VCaP (cell line): Measurements from ENCODE around the gene DLEU7.
A peak's percentile ranks its signal among the peaks of the same experiment; 100 is the strongest.

Experiments
- H3K27ac ChIP-seq: fragments of 450-650 bp; 2 replicates; pipeline ENCODE4 v1.5.1; 2017
- CTCF ChIP-seq: fragments of 450-650 bp; conservative IDR thresholded peaks from 2 replicates; pipeline ENCODE4 v1.5.1; 2017; ENCODE audit warnings: mild to moderate bottlenecking, moderate library complexity

Gene DLEU7

GRCh38 chr13:50831512-50831911 is 12.0 kb downstream of the DLEU7 start:
- no peak overlapping the region for H3K27ac ChIP-seq
- TF ChIP-seq CTCF = no peak

- no peak overlapping the region for H3K27ac ChIP-seq
- no peak for TF ChIP-seq CTCF
These were observed 13.6 kb downstream of the DLEU7 start for GRCh38 chr13:50829896-50830295.

- no peak for TF ChIP-seq CTCF
- no peak overlapping the region for H3K27ac ChIP-seq
These were observed 14.3 kb downstream of the DLEU7 start for GRCh38 chr13:50829226-50829625.

GRCh38 chr13:50826035-50826434 is 17.5 kb downstream of the DLEU7 start:
- no peak for TF ChIP-seq CTCF
- H3K27ac ChIP-seq = no peak overlapping the region

GRCh38 chr13:50812242-50812641 is 31.2 kb downstream of the DLEU7 start:
- TF ChIP-seq CTCF = no peak
- no peak overlapping the region for H3K27ac ChIP-seq

GRCh38 chr13:50810998-50811397 is 32.5 kb downstream of the DLEU7 start:
- peak overlapping the region; percentile 65; the same call in 1 of the 2 replicates for H3K27ac ChIP-seq
- TF ChIP-seq CTCF = no peak

GRCh38 chr13:50810468-50810867 is 33.0 kb downstream of the DLEU7 start:
- TF ChIP-seq CTCF = no peak
- H3K27ac ChIP-seq = peak overlapping the region; percentile 65
